GM19397 (cell line): ENCODE results near the gene TRIM52.
"Not testable (repeated sequence)": the region's sequence is repeated elsewhere in the genome, so short reads cannot be mapped to it uniquely, and the experiment has no call there.

ENCODE experiments used
- ATAC-seq: cut with Tn5 transposase; IDR thresholded peaks from one replicate; pipeline ENCODE4 v1.9.1; 2021; ENCODE audit warnings: mild to moderate bottlenecking, moderate library complexity; ENCODE audit not compliant: unreplicated experiment

The TRIM52 gene

DNA sequence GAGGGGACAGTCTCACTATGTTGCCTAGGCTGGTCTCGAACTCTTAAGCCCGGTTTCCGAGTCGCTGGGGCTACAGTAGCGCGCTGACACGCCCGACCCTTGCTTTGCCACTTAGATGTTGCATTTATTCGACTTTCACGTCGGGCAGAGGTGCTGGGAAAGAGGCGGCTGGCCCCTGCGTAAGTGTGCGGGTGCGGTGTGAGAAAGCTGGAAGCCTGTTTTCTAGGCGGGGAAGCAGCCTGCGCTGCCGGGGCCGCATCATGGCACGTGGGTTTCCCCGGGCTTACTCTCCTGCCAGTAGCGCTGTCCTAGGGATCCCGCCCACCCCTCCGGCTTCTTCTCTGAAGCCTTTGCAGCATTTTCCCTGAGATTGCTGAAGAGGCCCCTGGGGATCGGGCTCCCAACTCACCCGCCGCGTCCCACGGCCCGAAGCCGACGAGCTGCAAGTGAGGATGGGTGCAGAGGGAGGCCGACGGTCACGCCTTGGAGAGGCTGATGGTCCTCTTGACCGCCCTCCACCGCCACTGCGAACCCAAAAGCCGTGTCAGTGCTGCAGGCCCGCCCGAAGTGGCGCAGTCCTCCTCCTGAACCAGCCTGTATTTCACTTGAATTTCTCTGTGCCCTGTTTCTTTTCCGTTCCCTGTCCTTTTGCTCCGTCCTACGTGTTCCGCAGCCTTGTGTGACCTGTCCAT is 43.7 kb downstream of the TRIM52 start:
- ATAC-seq, result no peak

DNA sequence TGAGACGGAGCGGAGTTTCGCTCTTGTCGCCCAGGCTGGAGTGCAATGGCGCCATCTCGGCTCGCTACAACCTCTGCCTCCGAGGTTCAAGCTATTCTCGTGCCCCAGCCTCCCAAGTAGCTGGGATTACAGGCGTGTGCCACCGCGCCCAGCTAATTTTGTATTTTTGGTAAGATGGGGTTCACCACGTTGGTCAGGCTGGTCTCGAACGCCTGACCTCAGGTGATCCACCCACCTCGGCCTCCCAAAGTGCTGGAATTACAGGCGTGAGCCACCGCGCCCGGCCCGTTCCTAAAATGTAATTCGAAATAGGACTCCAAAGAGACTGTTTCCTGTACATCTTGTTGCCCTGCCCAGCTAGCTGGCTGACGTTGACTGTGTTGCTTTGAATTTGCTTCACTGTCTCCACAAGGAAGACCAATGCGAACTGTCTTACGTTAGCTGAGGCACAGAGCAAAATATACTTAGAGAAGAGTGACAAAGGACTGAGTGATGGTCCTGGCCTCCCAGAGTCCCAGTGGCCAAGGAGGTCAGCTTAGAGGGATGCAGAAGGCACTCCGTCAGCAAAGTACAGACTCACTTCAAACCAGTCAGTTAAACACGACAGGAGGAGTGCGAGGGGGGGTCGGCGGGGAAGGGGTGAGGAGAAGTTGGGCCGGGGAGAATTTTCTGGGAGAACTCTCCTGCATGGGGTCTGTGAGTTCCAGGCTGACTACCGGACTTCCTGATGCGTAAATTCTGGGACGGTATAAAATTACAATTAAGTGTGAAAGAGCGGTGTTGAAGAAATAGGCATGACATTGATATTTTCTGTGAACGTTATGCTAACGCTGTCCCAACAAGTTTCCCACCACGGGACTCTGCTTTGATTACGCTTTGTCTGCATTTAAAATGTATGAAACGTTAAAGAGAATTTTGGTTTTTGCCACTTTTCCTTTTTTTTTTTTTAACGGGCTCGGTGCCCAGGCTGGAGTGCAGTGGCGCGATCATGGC is 44.6 kb downstream of the TRIM52 start:
- no peak for ATAC-seq

DNA sequence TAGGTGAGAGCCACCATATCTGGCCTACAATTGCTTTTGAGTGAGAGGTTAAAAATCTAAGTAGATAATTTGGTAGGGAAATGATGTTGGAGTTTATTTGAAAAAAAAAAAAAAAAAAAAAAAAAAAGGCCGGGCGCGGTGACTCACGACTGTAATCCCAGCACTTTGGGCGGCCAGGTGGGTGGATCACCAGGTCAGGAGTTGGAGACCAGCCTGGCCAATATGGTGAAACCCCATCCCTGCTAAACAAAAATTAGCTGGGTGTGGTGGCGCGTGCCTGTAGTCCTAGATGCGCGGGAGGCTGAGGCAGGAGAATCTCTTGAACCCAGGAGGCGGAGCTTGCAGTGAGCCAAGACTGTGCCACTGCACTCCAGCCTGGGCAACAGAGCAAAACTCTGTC is 46.7 kb downstream of the TRIM52 start:
- not testable (repeated sequence) for ATAC-seq

DNA sequence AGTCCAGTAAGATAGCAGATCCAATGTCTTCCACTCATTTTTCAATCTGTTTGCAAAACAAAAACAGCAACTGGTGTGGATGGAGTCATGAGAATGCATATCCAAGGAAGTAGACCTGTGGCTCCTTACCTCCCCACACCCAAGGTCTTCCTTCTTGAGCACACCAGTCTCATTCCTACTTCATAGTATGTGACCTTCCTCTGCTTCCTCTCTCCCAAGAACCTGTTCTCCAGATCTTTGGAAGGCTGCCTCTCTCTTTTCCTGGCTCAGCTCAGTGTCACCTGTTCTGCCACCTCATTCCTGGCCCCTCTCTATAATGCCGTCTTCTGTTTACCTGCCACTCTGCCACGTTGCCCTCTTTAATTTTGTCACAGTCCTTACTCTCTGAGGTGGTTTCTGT is 48.0 kb downstream of the TRIM52 start:
- no peak for ATAC-seq

DNA sequence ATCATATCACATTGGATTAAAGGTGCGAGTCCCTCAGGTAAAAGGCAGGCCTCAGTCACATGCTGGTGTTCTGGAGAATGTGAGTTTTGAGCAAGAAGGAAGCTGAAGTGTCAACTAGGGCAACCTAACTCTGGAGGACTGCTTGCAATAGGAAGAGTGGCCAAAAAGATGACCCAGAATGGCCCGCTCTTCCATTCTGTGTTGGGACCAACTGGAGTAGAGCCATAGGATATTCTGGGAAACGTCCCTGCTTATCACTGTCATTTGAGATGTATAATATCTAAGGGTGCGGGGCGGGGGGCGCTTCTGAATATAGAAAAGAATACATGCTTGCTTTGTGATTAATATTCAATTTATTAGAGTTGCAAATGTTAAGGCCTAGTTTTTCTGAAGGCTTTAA is 48.9 kb downstream of the TRIM52 start:
- no peak for ATAC-seq

DNA sequence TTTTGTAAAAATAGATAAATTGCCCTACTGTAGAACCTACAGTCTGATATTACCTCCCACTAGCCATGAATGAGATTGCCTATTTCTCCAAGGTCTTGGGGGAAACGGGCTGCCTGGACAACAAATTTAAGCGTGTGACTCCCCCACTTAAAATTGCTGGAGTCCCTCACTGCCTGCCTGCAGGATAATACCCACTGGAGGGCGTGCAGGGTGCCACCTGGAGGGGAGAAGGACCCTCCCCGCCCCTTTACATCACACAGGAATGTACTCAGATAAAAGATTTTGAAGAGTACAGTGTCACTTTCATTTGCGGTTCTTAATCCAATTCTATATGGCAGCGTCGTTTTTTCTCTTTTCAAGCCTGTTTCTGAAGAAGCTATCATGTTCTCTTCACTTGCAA is 49.7 kb downstream of the TRIM52 start:
- ATAC-seq, result no peak

DNA sequence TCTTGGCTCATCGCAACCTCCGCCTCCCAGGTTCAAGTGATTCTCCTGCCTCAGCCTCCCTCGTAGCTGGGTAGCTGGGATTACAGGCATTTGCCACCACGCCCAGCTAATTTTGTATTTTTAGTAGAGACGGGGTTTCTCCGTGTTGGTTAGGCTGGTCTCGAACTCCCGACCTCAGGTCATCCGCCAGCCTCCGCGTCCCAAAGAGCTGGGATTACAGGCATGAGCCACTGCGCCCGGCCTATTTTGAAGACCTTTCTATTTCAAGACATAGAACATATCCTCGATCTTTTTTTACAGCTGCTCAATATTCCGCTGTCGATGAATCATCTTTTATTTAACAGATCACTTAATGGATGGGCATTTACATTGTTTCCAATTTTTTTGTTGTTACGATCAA is 50.2 kb downstream of the TRIM52 start:
- ATAC-seq, result not testable (repeated sequence)

DNA sequence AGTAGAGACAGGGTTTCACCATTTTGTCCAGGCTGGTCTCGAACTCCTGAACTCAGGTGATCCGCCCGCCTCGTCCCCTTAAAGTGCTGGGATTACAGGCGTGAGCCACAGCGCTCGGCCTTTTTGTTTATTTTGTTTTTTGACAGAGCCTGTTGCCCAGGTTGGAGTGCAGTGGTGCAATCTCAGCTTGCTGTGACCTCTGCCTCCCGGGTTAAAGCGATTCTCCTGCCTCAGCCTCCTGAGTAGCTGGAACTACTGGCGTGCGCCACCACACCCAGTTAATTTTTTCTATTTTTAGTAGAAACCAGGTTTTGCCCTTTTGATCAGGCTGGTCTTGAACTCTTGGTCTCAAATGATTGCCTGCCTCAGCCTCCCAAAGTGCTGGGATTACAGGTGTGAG is 50.8 kb downstream of the TRIM52 start:
- not testable (repeated sequence) for ATAC-seq

DNA sequence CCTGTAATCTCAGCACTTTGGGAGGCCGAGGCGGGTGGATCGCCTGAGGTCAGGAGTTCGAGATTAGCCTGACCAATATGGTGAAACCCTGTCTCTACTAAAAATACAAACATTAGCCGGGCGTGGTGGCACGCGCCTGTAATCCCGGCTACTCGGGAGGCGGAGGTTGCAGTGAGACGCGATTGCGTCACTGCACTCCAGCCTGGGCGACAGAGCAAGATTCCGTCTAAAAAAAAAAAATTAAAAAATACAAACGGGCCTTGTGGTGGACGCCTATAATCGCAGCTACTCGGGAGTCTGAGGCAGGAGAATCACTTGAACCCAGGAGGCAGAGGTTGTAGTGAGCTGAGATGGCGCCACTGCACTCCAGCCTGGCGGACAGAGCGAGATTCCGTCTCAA is 51.9 kb downstream of the TRIM52 start:
- ATAC-seq, result not testable (repeated sequence)

DNA sequence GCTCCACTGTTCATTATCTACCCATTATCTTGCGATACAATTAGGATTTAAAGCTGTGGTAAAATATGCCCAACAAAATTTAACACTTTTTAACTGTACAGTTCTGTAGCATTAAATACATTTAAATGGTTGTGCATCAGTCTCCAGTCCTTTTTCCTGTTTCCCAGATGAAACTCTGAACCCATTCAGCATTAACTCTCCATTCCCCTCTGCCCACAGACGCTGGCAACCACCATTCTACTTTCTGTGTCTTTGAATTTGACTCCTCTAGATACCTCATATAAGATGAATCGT is 53.0 kb downstream of the TRIM52 start:
- ATAC-seq, result no peak

DNA sequence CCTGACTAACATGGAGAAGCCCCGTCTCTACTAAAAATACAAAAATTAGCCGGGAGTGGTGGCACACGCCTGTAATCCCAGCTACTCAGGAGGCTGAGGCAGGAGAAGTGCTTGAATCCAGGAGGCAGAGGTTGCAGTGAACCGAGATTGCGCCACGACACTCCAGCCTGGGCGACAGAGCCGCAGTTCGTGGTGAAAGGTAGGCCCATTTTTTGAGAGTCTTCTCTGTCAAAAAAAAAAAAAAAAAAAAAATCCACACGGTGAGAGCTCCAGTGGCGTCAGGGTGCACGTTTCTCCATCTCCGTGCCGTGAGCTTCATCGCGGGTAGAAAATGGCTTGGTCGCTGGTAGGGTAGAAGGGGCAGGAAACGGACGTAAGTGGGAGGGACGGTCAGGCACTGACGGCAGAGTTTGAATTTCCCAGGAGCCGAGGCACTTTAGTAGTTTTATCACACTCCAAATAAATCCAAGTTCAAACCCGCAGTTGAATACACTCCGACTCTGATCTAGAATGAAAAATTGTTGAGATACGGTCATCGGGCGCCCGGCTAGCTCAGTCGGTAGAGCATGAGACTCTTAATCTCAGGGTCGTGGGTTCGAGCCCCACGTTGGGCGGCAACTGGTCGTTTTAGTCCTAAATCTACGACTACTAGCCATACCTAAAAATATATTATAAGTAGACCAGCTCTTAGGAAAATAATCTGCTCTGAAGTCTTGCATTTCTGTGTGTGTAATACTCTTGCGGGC is 53.6 kb downstream of the TRIM52 start:
- ATAC-seq, result no peak

DNA sequence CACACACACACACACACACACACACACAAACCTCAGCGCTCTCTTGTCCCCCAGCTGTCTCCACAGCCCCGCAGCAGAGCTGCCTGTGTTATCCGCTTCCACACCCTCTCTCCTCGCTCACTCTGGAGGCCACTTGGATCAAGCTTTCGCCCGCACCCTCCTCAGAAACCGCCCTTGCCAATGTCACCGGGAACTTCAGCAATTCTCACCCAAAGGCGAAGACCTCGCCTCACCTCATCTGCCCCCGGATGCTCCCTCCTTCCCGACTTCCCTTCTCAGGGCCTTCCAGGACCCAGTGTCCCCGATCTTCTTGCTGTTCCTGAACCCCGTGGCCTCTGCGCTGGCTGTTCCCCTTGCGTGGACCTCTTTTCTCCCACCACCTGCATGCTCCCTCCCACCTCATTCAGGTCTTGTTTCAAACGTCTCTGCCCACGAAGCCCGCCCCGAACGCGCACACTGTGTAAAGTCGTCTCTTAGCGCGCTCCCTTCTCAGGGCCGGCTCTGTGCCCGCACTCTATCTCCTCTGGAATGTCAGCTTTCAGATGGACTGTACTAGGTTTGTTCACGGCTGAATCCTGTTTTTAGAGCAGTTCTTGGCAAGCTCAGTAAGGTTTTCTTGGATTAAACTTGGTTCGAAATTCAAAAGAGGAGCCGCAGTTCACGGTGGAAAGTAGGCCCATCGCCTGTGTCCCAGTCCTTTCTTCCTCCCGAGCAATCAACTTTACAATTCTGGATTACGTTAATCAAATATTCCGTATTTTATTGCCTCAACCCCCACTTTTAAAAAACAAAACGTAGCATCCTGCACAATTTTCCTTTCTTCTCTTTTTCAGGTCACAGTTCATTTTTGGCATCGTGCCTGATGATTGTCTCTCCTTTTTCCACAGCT is 54.9 kb downstream of the TRIM52 start:
- ATAC-seq, result no peak
